ENCODE measurements around the gene PKM. TPM values are rescaled to one million over a fixed set of nuclear protein-coding genes. Genes with fewer than 3 reads are reported as not detected.

Gene PKM
- total and polyA plus RNA-seq, 9 of the 15 experiments (the other 6 are each of a cell fraction or from before 2014, with no cell fraction given), result 140 to 825 (median 383) TPM

DNA sequence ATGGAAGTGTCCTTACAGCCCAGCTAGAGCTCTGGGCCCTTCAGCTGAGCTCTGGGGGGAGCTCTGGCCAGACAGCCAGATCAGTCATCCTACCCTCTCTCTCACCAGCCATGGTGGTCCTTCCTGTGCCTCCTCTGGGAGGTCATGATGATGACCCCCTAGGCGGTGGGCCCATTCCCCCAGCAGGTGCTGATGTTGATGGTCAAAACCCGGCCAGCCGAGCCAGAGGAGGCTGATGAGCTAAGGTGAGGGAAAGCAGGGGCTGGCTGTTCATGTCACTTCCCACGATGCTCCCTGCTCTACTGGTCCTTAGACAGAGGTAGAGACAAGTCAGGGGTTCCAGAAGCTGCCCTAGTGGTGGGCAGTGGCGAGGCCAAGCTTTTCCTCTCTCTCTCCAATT lies 68.4 kb downstream of the PKM start:
- CTCF ChIA-PET (ENCODE audit: low intra/inter-chr PET ratio), result no interaction called here
- POLR2A ChIA-PET, result no interaction called here
- ATAC-seq (no peak), DNase-seq (ENCODE audit: extremely low read depth in 1 of 4, low spot score in 3 of 4) (no peak), FAIRE-seq (no peak)
- Histone ChIP-seq H3K27ac (ENCODE audit: extremely low read depth, low read depth, low read length) (no peak overlapping the region), H3K4me2 (ENCODE audit: insufficient read depth, low read length) (no peak overlapping the region), H3K9me3 (replicated peaks; ENCODE audit: control insufficient read depth, insufficient read depth, low read depth, low read length) (no peaks in the 10 kb centered on the region), H4K20me1 (replicated peaks; ENCODE audit: control insufficient read depth, insufficient read depth, low read length) (no peaks in the 10 kb centered on the region; the same call in 1 of the 2 replicates), H3K27me3 (ENCODE audit: control insufficient read depth in 2 of 2, insufficient read depth in 2 of 2, low read length in 2 of 2) (peaks cover 2 to 32% of the 10 kb centered on the region in 2 experiments; a peak in 4 of 5 replicates), H3K4me3 (no peak overlapping the region), H2AFZ (ENCODE audit: low read depth, low read length) (no peak overlapping the region), H3K79me2 (ENCODE audit: control insufficient read depth, insufficient read depth, low read length) (no peaks in the 10 kb centered on the region), H3K9ac (ENCODE audit: insufficient read depth in 1 of 2, low read depth in 2 of 2, low read length in 2 of 2) (no peak overlapping the region), H3K9me1 (ENCODE audit: control insufficient read depth, insufficient read depth, low read length) (no peaks in the 10 kb centered on the region), H3K4me1 (replicated peaks in 1 of 2; ENCODE audit: control insufficient read depth in 2 of 2, insufficient read depth in 2 of 2, low read length in 2 of 2) (peaks cover 0 to 1% of the 10 kb centered on the region in 2 experiments; a peak in 1 of 5 replicates), H3K36me3 (ENCODE audit: control insufficient read depth, insufficient read depth, low read length) (no peaks in the 10 kb centered on the region)
- TF ChIP-seq RCOR1 (IDR thresholded peaks at IDR 0.05; ENCODE audit: borderline replicate concordance in 1 of 2, low read depth in 2 of 2, low read length in 2 of 2) (no peak), ARID2 (IDR thresholded peaks at IDR 0.05) (no peak)
- 5% methylated on average over 4 of the region's 5 CpGs for WGBS (ENCODE audit: insufficient coverage, low coverage, missing lambda C conversion rate)
- no TSS peak for BruUV-seq (replicated peaks)
- intact Hi-C loops (cut with micrococcal nuclease), result no loop called here
- in situ Hi-C loops (cut with MboI), result no loop called here

DNA sequence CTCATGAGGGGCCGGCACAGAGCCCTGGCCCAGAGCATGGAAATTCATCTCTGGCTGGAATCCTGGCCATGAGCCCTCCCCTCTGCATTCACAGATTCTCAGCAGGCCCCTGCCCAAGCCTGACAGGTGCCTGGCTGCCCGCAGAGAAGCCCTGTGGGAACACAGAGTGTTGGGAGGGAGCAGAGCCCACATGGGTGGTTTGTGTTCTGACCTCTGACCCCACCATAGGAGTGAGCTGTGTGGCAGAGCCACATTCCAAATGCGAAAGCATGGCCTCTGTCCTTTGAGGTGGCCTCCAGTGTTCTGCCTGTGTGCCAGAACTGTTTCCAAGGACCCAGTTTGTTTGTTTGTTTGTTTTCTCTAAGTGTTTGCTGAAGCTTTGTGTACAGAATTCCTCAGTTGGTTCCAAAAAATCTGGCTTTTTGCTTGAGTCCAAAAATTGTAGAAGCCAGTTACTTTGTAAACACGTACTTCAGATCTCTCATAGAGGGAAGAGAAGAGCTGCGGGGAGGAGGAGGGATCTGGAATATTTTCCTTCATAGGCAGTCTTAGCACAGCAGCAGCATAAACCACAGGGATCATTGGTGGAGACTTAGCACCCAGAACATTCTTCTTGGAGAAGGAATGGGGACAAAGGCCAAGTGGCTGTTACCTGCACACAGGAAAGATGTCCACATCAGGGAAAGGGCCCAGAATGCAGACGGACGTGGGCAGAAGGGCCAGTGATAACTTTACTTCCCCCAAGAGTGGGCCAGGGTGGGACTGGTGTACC lies 69.4 kb downstream of the PKM start:
- H4K20me1 ChIP-seq (replicated peaks; ENCODE audit: control insufficient read depth, insufficient read depth, low read length), result no peaks in the 10 kb centered on the region; the same call in 1 of the 2 replicates
- ATAC-seq, result no peak
- no peaks in the 10 kb centered on the region for H3K9me1 ChIP-seq (ENCODE audit: control insufficient read depth, insufficient read depth, low read length)
- no peaks in the 10 kb centered on the region for H3K4me1 ChIP-seq (replicated peaks in 1 of 2; ENCODE audit: control insufficient read depth in 2 of 2, insufficient read depth in 2 of 2, low read length in 2 of 2)
- POLR2A ChIA-PET, result no interaction called here
- no peak overlapping the region for H3K27ac ChIP-seq (ENCODE audit: extremely low read depth, low read depth, low read length)
- 6% methylated on average over 7 of the region's 7 CpGs for WGBS (ENCODE audit: insufficient coverage, low coverage, missing lambda C conversion rate)
- BruUV-seq (replicated peaks), result no TSS peak
- DNase-seq (ENCODE audit: extremely low read depth in 1 of 4, low spot score in 3 of 4), result no peak
- no peak overlapping the region for H3K4me2 ChIP-seq (ENCODE audit: insufficient read depth, low read length)
- no peak overlapping the region for H3K9ac ChIP-seq (ENCODE audit: insufficient read depth in 1 of 2, low read depth in 2 of 2, low read length in 2 of 2)
- CTCF ChIA-PET (ENCODE audit: low intra/inter-chr PET ratio), result no interaction called here
- H3K27me3 ChIP-seq (ENCODE audit: control insufficient read depth in 2 of 2, insufficient read depth in 2 of 2, low read length in 2 of 2), result peaks cover 2 to 22% of the 10 kb centered on the region in 2 experiments; a peak in 4 of 5 replicates
- intact Hi-C loops (cut with micrococcal nuclease), result no loop called here
- no peaks in the 10 kb centered on the region for H3K9me3 ChIP-seq (replicated peaks; ENCODE audit: control insufficient read depth, insufficient read depth, low read depth, low read length)
- FAIRE-seq, result no peak
- H3K36me3 ChIP-seq (ENCODE audit: control insufficient read depth, insufficient read depth, low read length), result no peaks in the 10 kb centered on the region
- H2AFZ ChIP-seq (ENCODE audit: low read depth, low read length), result no peak overlapping the region
- no peaks in the 10 kb centered on the region for H3K79me2 ChIP-seq (ENCODE audit: control insufficient read depth, insufficient read depth, low read length)
- in situ Hi-C loops (cut with MboI), result no loop called here
- TF ChIP-seq LARP7 (IDR thresholded peaks at IDR 0.05) (no peak), ZNF124 (CRISPR knock-in tag; IDR thresholded peaks at IDR 0.05) (no peak), PCBP2 (IDR thresholded peaks at IDR 0.05; ENCODE audit: low read depth, low read length, poor library complexity, severe bottlenecking) (no peak), PTBP1 (IDR thresholded peaks at IDR 0.05; ENCODE audit: low read depth, low read length) (no peak), POLR2B (IDR thresholded peaks at IDR 0.05; ENCODE audit: low read depth, partially characterized antibody) (no peak), FOXJ2 (tag; IDR thresholded peaks at IDR 0.05) (no peak), ZNF79 (CRISPR knock-in tag; IDR thresholded peaks at IDR 0.05; ENCODE audit: low read depth) (no peak), ZNF76 (CRISPR knock-in tag; IDR thresholded peaks at IDR 0.05; ENCODE audit: borderline replicate concordance) (no peak), MCM7 (IDR thresholded peaks at IDR 0.05) (no peak), EP400 (IDR thresholded peaks at IDR 0.05) (no peak), SAFB (IDR thresholded peaks at IDR 0.05; ENCODE audit: borderline replicate concordance, low read depth, low read length) (no peak)
- TF ChIP-seq, protein P1, sequence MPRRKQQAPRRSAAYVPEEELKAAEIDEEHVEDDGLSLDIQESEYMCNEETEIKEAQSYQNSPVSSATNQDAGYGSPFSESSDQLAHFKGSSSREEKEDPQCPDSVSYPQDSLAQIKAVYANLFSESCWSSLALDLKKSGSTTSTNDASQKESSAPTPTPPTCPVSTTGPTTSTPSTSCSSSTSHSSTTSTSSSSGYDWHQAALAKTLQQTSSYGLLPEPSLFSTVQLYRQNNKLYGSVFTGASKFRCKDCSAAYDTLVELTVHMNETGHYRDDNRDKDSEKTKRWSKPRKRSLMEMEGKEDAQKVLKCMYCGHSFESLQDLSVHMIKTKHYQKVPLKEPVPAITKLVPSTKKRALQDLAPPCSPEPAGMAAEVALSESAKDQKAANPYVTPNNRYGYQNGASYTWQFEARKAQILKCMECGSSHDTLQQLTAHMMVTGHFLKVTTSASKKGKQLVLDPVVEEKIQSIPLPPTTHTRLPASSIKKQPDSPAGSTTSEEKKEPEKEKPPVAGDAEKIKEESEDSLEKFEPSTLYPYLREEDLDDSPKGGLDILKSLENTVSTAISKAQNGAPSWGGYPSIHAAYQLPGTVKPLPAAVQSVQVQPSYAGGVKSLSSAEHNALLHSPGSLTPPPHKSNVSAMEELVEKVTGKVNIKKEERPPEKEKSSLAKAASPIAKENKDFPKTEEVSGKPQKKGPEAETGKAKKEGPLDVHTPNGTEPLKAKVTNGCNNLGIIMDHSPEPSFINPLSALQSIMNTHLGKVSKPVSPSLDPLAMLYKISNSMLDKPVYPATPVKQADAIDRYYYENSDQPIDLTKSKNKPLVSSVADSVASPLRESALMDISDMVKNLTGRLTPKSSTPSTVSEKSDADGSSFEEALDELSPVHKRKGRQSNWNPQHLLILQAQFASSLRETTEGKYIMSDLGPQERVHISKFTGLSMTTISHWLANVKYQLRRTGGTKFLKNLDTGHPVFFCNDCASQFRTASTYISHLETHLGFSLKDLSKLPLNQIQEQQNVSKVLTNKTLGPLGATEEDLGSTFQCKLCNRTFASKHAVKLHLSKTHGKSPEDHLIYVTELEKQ (CRISPR knock-in tag; IDR thresholded peaks at IDR 0.05), result no peak
- no peak overlapping the region for H3K4me3 ChIP-seq
